NCI-H526 (cell line): Measurements from ENCODE around the gene SPX.

ENCODE experiments used
- DNase-seq, 2 experiments: peaks; one replicate each; lab custom pipeline; 2025; lab: John Stamatoyannopoulos, UW

Gene SPX

DNA sequence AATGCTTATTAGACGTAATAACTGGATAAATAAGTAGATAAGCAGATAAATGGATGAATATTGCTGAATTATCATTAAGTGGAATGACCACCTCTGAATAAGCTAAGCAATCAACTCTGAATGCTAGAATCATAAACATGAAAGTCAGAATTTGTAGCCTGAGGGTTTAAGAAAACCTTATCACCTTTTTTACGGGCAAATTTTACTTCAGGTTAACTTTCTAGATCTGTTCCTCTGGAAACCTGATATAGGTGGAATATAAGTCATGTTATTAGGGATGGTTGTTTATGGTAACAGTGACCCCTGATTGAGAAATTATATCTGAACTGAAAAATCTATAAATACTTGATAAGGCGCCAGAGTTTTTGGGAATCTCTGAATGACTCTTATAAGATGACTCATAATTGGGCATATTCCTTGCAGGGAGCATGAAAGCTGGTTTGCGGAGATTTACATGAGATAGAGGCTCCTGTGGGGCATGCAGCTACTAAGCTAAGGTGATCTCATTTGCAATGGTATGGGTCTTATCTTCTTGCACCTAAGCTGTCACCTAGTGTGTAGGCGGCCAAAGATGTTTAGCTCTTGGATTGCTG, 12.1 kb downstream of the SPX start:
- DNase-seq: no peak

DNA sequence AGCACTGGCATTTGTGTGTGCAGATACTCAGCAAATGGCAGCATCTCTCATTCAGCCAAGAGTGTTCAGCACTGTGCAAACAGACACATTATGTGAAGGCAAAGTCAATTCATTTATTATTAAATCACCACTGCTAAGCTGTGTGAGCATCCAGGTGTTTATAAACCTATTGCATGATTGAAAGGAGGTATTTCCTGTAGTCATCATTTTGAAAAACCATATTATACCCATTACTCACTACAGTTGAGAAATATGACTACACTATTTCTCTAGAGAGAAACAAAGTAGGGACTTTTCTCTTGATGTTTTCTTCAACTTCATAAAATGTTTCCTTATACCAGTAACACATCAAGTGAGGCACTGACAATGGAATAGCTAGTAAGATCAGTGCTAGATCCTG, 13.7 kb downstream of the SPX start:
- no peak for DNase-seq

DNA sequence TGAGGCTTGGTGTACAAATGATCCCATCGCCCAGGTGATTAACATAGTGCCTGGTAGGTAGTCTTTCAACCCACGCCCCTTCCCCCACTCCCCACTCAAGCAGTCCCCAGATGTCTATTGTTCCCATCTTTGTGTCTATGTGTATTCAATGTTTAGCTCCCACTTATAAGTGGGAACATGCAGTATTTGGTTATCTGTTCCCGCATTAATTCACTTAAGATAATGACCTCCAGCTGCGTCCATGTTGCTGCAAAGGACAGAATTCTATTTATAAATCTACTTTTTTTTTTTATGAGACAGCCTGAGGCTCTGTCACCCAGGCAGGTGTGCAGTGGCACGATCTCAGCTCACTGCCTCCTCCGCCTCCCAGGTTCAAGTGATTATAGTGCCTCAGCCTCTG, 15.7 kb downstream of the SPX start:
- no peak for DNase-seq

DNA sequence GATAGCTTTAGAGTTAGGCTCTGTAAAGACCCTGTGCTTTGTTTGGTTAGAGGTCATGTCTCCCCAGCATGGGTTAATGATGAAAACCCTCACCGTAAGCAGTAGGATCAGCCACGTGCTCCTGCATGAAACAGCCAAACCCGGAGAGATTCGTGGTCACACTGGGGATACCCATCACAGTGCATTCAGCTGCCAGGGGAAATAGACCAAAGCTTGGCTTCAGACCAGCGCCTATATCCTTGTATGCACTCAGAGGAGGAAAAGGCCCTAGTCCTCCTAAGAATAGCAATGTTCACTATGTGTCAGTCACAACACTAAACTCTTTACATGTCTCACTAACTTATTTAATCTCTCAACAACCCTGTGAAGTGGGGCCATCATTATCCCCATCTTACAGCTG, 16.3 kb downstream of the SPX start:
- DNase-seq: no peak

DNA sequence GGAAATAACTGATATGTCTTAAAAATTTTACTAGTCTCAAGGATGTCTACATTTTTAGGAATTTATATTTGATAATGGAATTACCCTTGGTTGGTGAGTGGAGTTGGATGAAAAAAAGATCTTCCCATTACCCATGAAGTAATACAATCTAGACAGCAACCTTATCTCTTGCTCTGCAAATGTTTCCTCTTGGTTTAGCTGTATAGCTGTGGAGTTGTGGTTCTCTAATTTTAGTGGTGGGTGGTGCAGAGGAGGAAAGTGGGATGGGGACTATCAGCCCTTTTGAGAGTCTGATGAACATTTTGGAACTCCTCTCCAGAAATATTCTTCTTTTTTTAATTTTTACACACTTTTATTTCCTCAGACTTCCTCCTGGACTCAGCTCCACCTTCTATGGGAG, 17.1 kb downstream of the SPX start:
- no peak for DNase-seq

DNA sequence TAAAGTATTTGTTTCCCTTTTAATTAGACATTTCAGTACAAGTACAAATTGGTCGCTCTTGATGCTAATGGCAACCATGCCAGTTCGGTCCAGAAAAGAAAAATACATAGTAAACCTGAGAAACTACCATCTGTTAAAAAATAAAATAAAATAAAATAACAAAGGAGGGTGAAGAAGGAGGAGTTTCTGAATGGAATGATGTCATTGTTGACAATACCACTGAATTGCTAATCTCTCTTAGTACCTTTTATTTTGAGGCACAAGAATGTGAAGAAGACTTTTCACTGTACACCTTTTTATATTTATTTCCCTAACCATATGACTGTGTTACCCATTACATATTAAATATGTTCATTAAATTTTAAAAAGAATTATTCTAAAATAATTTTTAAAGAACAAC, 19.5 kb downstream of the SPX start:
- no peak for DNase-seq

DNA sequence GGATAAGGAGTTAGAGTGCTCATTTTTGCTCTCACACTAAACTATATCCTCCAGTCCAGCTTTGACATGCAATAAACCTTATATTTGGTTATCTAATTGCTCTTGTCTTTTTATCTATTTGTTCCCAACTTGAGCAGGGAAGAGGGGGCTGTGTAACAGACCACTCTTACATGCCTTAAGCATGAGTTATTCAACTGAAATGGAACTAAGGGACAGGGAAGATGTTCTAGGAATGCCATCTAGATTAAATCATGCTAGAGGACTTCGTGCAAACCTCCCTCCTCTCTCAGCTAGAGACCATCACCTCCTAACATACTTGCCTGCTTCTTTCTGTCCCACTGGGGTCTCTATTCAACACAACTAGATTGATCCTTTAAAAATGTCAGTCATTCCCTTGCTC, 20.6 kb downstream of the SPX start:
- no peak for DNase-seq

DNA sequence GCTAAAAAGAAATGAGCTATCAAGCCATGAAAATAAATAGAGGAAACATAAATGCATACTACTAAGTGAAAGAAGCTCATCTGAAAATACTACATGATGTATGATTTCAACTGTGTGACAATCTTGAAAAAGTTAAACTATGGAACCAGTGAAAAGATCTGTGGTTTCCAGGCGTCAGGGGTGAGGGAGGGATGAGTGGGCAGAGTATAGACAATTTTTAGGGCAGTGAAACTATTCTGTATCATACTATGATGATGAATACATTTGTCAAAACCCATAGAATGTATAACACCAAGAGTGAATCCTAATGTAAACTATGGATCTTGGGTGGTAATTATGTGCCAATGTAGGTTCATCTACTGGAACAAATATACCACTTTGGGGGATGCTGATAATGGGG, 21.3 kb downstream of the SPX start:
- DNase-seq: no peak

DNA sequence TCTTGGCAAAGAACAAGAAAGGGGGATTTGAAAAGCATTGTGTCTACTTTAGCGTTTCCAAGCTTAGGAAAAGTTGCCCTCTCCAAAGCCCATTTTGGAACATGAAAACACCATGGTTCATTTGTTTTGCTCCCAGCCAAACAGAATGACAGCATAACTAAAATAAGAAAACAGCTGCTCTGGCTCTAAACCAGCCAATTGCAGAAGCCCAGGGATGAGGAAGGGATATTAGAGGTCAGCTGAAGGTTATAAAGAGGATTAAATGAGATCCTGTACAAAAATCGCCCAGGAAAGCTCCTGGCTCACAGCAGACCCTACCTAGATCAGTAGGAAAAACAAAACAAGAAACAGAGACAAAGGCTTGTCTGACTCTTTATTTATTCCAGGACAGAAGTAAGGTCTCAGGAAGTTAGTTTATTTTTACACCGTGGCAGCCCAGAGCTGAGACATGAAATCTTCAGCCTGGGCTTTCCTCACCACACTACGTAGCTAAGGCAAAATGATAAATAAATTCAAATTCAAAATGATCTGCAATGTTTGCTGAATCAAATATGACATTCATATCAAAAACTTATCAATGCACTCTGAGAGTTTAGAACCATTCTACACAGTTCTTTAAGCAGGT, 25.9 kb downstream of the SPX start:
- DNase-seq: no peak

DNA sequence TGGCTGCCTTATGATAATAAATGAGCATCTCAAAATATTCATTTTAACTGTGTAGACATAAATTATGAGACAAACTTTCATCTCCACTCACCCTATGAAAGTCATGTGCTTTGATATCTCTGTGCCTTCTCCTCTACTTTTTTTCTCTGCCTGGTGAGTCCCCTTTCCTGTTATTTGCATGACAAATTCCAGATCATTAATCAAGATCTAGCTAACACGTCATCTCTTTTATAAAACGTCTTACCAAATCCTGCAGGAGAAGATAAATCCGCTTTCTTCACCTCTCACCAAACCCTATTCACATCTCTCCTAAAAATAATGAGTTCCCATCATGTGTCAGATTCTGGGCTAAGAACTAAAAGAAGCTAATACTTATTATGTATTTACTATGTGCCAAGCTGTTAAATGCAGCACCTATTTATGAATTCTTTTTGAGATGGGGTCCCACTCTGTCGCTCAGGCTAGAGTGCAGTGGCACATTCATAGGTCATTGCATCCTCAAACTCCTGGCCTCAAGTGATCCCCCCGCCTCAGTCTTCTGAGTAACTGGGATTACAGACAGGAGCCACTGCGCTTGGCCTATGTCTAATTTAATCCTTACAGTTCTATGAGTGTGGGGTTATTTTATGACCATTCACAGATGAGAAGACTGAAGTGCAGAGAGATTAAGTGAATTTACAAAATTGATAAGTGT, 26.7 kb downstream of the SPX start:
- no peak for DNase-seq

DNA sequence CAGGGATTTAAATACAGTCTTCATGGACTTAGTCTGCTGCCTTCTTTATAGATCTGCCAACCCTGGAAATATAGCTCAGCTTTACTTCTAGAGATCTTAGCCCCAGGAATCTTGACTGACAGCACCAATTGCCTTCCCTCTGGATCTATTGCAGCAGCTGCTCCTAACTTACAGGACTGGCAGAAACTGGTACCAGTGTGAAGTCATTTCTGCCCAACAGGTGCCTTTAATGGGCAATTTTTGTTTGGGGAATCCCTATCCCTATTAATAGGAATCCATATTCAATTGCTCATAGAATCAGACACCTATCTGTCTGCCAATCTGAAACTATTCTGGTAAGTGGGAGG, 27.2 kb downstream of the SPX start:
- DNase-seq: no peak

DNA sequence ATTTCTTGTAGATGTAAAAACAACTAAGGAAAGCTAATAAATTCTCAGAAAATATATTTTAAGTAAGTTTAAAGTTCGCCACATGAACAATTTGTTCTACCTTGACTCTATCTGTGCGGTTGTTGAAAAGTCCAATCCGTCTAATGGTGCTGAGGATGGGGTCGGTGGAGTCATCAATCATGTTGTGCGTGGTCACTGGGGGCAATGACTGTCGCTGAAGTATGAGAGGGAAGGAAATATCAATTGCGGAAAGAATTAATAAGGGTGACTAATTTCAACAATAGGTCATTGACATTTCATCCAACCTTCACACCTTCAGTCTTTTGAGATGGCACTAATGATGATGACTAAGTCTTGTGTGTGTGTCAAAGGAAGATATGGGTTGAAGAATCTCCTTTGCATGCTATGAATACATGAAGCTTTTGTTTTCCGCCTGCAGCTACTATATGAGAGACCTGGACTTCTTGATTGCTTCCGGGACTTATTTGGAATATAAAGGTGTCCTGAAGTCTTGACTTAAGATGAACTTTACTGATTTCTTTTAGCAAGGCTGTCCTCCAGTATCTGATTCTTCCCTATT, 32.1 kb downstream of the SPX start:
- no peak for DNase-seq

DNA sequence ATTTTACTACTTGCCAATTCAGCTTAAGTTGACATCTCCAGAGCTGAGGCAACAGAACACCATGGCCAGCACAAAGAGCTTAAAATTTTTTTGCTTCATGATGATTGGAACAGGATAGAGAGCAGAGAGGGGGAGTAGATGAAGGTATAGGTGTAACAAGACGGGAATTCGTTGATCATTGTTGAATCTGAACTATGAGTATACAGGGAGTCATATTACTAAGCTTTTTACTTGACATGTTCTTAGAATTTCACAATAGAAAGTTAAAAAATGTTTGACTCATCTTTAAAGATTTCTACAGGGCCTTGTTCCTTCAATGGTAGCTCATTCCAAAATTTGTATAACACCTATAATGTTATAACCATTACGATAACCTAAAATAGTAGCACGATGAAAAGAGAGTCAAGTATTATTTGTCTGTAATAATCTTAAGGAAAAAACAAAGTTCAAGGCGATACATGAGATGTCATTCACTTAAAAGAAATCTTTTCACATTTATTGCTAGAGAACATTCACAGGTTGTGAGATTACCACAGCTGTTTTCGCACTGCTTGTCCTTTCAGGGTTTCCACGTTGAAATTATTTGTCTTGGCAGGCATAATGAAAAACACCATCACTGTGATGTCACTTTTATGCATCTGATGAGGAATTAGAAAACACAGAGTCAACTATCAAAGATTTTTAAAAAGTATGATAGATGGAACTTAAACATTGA, 33.9 kb downstream of the SPX start:
- no peak for DNase-seq

DNA sequence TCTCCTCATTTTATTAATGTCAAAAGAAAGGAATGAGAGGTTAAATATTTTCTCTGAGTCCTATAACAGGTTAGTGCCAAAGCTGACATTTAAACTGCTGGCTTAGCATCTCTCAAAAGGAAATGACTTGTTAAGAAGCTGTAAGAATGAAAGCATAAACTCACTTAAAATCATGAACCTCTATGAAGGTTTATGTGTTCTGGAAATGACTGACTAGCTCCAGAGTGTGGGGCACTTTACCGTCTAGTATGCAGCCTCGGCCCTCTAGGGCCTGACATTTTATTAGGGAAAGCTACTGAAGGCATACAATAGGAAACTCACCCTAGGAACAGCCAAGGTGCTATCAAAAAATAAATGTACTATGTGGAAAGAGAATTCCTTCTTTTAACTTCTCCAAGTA, 35.1 kb downstream of the SPX start:
- no peak for DNase-seq

DNA sequence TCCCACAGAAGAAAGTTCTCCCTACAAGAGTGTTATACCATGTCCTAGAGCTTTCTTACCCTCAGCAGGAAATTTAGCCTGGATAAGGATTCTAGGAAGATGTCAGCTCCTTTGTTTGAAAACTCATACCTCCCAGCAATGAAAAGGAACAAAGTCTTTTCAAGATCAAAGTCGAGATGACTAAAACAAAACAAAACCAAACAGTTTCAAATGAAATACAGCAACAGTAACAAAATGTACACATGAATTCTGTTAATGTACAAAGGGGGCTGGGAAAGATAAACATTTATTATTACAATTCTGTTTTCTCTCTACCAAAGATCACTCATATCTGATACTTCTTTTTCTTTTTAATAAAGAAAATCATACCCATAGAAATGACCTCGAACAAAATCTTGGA, 36.8 kb downstream of the SPX start:
- no peak for DNase-seq

DNA sequence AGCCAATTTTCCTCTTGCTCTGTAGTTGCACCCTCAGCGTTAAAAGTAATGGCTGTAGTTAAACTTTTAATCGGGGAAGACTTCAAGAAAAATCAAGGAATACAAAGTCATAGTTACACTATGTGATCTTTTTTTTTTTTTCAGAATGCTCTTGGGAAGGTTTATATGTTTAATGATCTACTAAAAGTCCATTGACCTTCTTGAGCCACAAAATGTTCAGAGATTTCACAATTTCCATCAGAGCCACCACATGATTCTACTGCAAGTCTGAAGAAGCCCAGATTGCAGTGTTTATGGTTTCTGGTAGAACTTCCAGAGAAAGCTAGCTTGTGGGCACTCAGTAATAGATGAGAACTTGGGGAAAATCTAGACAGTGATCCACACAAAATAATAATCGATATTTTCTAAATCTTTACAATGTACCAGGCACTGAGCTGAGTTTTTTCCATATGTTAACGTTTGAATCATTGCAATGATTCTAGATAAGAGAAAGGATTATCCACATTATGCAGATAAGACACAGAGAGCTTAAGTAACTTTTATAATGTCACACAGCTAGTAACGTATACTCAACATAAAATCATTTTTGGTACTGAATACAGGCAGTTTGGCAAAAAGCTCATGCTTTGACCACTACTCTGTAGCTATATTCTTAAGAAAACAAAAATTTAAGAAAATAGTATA, 40.3 kb downstream of the SPX start:
- DNase-seq: no peak

DNA sequence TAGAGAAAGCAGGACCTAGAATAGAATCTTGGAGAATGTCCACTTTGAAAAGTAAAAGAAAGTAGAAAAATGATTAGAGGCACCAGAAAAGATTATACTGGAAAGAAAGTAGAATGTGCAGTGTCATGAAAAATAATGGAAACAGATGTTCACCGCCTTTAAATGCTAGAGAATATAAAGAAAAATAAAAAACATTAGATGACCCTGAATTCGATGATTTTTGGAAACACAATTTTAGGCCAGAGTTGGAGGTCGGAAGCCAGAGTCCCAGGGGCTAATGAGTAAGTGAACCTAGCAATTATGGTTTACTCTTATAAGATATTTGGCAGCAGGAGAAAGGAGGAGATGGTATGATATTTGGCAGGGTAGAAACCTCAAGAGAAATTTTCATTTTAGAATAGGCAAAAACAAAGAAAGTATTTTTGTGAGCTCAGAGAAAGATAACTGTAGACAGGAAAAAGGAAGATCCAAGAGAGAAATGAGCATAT, 40.9 kb downstream of the SPX start:
- no peak for DNase-seq

DNA sequence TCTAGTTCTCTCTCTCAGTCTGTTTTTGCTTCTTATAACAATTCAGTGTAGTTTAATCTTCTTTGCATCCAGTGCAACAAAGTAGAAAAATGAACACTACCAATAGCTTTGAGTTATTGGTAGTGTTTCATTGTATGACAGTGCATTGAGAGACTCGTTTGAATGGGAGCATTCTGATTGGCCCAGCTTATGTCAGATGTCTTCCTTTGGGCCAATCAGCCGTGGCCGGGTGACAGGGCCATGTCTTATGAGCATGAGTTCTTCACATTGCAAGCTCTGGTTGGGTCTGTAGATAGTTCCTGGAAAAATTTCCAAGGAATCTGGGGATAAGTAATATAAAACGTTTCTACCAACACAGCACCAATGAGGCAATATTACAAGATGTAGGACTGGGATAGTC, 42.0 kb downstream of the SPX start:
- no peak for DNase-seq

DNA sequence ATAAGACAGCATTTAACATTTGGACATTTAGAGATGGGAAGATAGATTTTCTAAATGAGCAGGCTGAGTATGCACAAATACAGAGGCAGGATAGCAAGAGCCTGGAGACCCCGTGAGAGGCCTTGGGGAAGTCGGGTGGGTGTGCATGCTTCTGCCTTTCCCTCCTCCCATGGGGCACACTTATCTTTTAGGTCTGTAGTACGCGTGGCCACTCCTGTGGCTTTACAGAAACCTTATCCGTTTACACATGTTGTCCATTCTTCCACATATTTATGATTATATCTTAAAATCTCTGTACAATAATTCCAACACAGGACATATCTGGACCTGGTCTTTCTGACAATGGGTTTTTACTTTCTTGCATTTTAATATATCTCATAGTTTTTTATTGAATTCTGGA, 45.0 kb downstream of the SPX start:
- DNase-seq: no peak

DNA sequence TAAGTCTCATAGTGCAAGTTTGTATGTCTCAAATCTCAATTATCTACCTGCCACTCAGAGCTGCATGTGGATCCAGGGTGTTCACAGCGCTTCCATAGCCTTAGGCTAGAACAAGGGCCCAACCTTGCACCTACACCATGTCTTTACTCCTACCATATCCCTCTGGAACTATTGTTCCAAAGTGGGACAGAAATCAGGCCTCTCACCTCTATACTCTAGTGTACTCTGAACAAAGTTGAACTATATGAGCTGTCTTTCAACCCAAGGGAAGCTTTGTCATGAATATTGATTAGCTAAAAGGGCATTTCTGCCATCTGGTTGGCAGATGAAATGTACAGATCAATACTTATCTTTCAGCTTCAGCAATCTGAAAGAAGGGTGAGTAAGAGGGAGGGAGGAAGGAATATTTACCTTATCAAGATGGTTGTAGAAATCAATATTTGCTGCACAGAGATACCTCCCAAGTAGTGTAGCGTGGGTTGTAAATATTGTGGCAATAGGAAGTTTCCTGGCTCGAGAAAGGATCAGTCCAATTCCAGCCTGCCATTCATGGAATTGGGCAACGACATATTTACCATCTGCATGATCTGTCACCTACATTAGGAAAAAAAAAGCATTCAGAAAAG, 47.8 kb downstream of the SPX start:
- no peak for DNase-seq

DNA sequence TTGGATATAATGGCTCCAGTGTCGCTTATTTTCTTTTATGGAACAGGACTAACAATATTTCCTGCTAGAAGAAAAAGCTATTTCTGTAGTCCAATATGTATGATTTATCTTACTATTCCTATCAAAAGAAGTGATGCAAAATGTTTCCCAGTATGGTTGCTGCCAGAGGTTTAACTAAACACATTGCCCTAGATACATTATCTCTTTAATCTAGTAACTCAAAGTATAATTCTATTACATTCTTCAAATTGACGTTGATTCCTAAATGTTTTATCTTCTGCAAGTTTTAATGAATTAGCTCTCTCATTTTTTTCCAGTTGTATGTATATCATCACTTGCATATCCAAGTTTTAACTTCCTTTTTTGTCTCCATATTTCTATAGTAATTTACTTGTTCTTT, 50.3 kb downstream of the SPX start:
- no peak for DNase-seq

DNA sequence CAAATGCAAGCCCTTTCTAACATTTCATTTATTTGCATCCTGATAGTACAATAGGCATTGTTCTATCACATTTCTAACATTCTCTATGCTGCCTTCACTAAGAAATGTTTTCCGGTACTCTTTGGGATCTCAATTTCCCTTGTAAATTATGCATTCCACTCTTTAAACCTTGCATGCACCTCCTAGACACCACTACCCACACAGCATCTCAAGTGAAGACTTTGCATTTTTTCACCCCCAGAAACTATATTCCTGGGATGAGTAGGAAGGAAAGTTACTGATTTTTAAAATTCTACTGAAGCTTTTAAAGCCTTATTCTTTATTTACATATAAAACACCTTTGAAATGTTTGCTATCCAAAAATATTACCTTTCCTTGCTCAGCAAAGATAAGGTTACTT, 51.4 kb downstream of the SPX start:
- DNase-seq: no peak
